HG02943 (cell line): ENCODE data around the gene FOXJ2.
A peak's percentile ranks its signal among the peaks of the same experiment; 100 is the strongest.
"Not testable (repeated sequence)": the region's sequence is repeated elsewhere in the genome, so short reads cannot be mapped to it uniquely, and the experiment has no call there.

Source experiments
- ATAC-seq: cut with Tn5 transposase; IDR thresholded peaks from one replicate; pipeline ENCODE4 v1.9.1; 2021; ENCODE audit warnings: mild to moderate bottlenecking, low read depth, moderate library complexity; ENCODE audit not compliant: unreplicated experiment

FOXJ2 gene

DNA sequence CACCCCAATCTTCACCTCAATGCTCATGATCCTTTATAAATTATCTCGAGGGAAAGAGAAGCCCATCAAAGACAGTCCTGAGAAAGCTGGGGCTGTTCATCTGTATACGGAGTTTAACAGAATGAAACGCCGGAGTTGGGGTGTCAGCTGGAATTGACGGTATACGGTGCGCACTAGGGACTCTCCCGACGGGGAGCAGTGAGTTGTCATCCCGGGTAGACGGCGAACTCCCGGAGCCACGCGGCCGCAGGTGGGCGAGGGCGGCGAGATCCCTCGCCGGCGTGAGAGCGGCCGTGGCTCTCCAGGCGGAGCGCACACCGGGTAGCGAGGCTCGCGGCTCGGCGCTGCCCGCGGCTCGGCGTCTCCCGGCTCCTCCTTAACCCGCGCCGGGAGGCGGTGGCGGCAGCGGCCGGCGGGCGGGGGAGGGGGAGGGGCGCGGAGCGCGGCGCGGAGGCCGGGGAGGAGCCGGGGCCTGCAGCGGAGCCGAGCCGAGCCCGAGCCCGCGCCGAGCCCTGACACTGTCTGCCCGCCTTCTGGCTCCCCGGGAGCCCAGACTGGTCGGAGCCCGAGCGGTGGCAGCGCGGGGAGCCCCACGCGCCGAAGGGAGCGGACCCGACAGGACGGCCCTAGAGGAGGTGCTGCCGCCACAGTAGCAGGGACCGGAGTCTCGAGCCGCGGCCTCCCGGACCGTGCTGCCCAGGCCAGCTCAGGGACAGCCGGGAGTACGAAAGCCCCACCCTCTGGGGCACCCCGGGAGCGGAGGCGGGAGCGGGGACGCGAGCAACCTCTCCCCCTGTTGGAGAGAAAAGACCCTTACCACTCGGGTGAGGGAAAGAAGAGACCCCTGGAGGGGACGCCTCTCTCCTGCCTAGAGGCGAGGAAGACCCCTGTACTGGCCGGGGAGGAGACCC, at the start of gene FOXJ2:
TSS of gene FOXJ2 (plus strand) at position 475 of the 911 bp plus-strand sequence. CDS start 7,117 bp downstream, outside the sequence.
- ATAC-seq, result peak; percentile 52

DNA sequence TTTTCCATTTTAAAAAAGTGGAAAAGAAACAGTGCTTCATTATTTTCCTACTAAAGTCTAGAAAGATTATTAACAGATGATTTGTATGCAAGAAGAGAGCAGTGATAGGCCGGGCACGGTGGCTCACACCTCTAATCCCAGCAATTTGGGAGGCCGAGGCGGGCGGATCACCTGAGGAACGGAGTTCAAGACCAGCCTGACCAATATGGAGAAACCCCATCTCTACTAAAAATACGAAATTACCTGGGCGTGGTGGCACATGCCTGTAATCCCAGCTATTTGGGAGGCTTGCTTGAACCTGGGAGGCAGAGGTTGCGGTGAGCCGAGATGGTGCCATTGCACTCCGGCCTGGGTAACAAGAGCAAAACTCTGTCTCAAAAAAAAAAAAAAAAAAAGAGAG, 49.5 kb upstream of the FOXJ2 start:
- not testable (repeated sequence) for ATAC-seq

DNA sequence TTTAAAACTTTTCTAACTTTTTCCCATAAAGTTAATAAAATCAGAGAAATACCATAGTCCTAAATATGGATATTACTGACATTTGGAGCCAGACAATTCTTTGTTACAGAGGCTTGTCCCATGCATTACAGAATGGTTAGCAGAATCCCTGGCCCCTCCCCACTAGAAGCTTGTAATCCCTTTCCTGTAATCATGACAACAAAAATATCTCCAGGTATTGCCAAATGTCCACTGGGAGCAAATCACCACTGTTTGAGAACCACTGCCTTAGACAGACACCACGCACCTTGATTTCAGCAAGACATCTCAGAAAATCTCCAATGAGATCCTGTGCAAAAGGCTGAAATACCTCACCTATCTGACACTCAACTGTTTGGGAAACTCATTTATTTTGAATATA, 49.1 kb upstream of the FOXJ2 start:
- not testable (repeated sequence) for ATAC-seq

DNA sequence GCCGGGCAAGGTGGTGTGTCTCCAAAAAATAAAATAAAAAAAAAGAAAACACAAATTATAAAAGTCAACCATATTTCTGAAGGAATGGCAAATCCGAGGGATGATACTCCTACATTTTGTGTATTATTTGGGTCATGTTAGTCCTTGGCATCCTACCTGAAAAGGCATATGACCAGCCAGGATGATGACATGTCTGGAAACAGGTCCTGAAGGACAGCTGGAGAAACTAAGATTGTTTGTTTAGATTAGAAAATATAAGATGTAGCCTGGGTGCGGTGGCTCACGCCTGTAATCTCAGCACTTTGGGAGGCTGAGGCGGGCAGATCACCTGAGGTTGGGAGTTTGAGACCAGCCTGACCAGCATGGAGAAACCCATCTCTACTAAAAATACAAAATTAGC, 47.6 kb upstream of the FOXJ2 start:
- no peak for ATAC-seq

DNA sequence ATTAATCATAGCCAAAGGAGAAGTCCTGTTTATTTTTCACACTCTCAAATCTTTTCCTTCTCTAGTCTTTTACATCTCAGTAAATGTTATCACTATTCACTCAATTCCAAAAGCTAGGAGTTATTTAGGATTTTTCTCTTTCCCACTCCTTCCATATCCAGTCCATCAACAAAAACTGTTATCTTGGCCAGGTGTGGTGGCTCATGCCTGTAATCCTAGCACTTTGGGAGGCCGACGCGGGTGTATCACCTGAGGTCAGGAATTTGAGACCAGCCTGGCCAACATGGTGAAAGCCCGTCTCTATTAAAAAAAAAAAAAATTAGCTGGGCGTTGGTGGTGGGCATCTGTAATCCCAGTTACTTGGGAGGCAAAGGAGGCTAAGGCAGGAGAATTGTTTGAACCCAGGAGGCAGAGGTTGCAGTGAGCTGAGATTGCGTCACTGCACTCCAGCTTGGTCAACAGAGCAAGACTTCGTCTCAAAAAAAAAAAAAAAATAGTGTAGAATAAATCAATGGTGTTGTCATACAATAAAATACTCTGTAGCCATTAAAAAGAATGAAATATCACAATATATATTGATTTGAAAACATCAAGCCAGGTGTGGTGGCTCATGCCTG, 46.6 kb upstream of the FOXJ2 start:
- no peak for ATAC-seq

DNA sequence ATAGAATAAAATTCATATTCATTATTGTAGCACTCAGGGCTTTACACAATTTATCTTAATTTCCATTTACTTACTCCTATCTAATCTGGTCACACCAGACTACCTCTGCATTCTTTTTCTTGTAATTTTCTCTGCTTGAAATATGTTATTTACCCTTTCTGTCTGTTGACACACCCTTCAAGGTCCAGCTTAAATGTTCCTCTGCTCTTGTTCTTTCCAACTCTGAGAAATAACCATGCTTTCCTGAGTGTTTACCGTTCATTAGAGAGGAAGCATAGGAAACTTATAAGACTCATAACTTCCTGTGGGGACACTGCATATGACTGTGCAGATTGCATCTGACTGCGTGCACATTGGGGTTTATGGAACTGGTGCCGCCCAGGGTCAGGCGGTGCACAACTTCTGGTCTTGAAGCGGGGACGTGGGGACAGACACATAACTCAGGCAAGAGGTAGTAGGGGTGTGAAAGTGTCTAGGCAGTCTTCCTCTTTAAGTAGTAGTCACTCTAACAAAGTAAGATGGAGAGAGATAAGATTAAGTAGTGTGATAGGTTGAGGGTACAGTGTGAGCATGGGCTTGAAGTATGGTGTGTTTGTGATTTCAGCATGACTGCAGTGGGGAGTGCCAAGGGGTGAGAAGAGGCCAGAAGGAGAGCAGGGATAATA, 42.6 kb upstream of the FOXJ2 start:
- ATAC-seq, result no peak

DNA sequence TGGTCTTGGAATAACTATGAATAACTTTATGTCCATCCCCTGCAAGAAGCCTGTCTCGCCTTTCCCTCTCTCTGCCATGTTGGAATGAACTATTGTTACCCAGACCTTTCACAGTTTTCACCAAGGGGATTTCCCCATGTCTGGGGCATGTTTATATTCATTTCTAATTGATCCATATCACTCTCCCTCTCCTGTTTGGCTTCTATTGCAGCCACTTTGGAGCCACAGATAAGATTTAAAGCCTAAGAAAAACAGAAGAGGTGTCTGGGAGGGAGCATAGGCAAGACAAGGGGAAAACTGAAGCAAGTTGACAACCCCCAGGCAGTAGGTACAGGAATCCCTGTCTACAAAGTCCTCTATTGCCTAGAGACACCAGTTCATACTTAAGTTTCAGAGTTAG, 41.0 kb upstream of the FOXJ2 start:
- ATAC-seq, result no peak

DNA sequence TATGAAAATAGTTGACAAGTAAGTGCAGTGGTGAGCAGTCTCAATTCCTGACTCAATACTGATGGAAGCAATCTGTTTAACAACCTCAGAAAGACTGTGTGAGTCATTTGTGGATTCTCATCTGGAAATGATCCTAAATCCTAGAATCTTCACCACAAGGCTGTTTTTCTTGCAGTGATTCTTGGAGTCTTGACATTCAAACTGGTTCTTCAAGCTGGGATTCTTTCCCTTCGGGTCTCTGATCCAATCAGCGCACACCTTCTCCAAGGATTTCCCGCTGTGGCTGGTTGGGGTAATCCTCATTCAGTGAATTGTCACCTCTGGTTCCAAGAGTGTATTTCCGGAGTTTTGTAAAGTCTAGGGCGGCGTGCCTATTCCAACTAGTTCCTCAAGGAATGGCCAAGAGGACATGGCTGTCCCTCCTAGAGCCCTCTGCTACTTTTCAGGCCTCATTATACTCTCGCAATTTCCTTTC, 37.7 kb upstream of the FOXJ2 start:
- no peak for ATAC-seq

DNA sequence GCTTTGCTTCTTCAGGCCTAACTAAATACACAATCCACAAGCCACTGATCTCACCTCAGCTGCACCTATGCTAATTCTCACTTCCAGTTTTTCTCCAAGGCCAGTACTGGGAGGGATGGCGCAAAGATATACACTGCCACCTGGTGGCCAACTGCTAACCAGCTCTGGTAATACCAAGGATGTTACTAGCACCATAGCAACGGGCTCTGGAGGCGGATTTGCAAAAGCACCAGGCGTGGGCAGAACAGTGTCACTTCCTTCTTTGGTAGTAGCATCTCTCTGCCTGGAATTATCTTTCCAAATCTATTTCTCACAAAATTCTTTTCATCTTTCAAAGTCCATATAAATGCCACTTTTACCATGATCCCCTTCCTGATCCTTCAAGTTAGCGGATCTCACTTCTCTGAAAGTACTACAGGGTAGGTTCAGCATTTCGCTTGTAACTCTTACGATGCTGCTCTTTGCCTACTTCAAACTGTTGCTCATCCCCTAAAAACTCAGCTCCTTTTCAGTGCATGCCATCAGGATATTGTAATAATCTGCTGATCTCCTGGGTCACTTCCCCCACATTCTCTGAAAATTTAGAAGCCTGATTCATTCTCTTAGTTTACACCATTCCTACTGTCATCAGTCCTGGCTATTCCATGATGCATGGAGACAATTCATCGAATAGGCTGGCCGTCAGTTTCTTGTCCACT, 37.1 kb upstream of the FOXJ2 start:
- ATAC-seq, result peak; percentile 96

DNA sequence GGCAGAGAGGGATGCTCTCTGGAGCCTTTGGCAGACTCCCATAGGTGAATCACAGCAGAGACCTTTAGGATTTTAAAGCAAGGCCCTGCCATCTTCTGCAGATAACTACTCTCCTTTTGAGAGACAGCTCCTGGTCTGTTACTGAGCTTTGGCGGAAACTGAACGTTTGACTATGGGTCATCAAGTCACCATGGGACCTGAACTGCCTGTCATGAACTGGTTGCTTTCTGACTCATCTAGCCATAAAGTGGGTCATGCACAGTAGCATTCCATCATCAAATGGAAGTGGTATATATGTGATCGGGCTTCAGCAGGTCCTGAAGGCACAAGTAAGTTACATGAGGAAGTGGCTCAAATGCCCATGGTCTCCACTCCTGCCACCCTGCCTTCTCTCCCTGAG, 31.7 kb upstream of the FOXJ2 start:
- ATAC-seq, result not testable (repeated sequence)

DNA sequence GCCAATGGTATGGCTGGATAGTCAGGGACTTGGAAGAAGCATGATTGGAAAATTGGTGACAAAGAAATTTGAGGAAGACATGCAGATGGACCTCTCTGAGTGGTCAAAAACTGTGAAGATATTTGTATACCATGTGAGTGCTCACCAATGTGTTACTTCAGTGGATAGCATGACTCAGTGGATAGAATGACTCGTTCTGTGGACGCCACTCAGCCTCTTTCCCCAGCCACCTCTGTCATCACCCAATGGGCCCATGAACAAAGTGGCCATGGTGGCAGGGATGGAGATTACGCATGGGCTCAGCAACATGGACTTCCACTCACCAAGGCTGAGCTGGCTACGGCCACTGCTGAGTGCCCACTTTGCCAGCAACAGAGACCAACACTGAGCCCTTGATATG, 31.0 kb upstream of the FOXJ2 start:
- ATAC-seq, result not testable (repeated sequence)

DNA sequence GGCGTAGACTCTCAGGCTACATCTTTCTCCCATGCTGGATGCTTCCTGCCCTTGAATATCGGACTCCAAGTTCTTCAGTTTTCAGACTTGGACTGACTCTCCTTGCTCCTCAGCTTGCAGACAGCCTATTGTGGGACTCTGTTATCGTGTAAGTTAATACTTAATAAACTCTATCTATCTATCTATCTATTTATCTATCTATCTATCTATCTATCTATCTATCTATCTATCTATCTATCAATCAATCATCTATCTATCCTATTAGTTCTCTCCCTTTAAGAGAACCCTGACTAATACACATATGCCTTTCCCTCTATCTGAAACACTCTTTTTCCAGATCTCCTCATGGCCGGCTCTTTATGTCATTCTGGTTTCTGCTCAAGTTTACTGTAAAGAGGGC, 27.6 kb upstream of the FOXJ2 start:
- not testable (repeated sequence) for ATAC-seq

DNA sequence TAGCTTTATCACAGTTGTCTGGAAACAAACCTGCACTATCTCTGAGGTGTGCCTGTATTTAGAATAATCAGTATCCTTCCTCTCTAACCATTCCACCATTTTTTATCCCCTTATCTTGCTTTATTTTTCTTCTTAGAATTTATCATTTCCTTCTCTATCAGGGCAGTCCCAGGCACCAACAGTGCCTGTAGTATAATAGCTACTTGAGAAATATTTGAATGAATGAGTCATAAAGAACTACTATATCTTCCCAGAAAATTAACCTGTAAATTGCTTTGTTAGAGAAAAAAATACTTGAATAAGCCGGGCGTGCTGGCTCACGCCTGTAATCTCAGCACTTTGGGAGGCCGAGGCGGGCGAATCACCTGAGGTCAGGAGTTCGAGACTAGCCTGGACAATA, 21.2 kb upstream of the FOXJ2 start:
- no peak for ATAC-seq

DNA sequence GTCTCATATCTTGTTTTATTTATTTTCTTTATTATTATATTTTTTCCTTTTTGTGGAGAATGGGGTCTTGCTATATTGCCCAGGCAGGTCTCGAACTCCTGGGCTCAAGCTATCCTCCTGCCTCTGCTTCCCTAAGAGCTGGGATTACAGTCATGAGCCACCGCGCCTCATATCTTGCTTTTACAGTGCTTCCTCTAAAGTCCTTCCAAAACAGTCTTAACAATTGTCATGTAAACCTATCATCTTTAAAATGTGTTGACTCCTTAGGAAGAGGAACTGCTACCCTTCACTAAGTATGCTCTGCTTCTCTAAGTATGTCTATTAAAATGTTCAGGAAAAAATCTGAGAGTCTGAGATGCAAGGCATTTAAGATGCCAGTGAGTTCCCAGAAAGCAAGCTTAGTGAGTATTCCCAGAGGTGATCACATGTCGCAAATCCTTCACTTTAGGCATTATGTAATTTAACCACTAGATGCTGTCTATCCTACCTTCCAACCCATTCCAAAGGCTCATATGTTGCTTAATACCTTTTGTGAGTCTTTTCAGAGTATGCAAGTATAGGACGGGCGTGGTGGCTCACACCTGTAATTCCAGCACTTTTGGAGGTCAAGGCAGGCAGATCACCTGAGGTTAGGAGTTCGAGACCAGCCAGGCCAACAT, 19.7 kb upstream of the FOXJ2 start:
- no peak for ATAC-seq

DNA sequence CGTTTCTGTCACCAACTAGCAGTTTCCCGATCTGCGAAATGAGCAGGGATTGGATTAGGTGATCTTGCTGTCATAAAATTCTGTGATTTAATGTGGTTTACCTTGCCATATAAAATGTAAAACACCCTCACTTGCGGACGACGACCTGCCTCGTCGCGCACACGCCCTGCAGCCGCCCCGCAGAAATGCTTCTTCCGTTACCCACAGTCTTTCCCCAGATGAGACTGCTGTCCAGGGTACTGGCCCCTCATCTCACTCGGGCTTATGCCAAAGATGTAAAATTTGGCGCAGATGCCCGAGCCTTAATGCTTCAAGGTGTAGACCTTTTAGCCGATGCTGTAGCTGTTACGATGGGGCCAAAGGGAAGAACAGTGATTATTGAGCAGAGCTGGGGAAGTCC, 17.7 kb upstream of the FOXJ2 start:
- no peak for ATAC-seq

DNA sequence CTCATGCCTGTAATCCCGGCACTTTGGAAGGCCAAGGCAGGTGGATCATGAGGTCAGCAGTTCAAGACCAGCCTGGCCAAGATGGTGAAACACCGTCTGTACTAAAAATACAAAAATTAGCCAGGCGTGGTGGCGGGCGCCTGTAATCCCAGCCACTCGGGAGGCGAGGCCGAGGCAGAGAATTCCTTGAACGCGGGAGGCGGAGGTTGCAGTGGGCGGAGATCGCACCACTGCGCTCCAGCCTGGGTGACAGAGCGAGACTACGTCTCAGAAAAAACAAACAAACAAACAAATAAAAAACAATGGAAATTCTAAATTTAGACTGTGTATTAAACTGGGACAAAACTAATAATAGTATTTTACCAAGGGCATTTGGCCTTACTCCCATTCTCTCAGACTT, 14.3 kb upstream of the FOXJ2 start:
- ATAC-seq, result not testable (repeated sequence)

DNA sequence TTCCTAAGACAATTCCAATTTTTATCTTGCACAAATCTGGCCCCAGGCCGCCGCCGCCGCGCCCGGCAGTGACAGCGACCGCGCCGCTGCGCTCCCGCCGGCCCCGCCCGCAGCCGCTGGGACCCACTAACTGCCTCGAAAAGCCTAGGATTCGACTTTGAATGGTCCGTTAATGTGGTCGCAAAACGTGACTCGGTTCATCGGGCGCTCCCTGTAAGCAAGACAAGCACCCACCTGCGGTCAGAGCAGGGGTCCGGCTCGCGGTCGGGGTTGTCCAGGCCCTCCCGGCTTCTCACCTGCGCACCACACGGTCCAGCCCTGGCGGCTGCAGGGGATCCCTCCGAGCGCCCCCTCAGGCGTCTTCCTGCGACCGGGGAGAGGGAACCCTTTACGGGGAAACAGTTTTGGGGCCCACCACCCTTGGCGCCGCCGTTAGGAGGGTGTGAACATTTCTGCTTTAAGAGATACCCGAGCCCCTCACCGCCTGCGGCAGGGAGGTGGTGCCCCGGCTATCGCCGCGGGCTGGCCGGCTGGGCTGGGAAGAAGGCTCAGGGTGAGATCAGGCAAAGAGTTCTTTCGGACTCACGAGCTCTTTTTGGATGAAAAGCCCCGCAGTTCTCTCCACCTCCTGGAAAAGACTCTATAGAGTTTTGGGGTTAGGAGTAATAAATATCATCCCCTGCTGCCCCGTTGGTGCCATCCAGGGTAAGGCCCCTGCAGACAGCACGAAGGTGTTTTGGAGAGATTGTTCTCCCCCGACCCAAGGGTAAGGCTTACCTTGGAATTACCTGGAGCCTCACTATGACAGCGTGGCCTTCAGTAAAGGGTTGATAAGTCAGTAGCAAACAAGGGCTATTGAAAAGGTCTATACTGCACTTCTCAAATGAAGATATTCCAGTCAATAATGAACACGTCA, 13.6 kb upstream of the FOXJ2 start:
- no peak for ATAC-seq

DNA sequence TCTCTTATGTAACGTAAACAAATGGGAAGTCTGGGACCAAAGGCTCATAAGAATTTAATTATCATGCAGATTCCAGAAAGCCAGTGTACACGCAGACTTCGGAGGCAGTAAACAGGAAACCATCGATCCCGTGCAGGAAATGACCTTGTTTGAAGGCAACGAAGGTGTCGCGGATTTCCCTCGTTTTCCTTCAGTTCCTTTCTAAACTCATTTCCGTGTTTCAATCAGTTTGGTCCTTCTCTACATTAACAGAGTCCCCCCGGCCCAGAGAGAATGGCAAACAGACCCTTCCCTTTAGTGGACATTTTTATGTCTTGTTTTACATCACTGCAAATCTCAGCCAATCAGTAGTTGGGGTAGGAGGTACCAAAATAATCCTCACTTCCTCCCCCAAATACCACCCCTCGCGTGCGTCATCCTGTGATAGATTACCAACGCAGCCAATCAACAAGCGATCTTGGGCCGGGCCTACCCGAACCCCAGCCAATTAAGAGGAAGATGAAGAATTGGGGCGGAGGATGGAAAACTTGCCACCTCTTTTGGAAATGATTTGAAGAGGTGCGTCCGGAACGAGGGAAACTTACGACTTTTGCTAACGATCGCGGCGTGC, 6.1 kb upstream of the FOXJ2 start:
- ATAC-seq, result peak; percentile 99

DNA sequence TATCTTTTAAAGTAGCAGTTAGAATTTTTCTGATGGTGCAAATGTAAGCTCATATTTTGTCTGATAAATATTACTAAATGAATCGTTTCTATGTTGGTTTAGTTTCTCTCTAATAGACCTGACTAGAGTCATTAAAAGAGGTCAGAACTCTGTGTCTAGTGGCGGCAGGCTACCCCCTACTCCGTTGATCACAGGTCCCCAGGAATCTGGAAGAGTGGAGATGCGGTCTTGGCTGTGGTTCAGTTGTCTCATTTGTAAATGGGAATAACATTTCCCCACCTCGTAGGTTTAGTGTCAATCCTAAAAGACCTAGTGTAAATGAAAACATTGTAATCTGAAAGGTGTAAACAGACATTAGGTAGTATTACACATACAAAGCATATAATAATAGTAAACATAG, 4.7 kb upstream of the FOXJ2 start:
- no peak for ATAC-seq
